HL-60 (cell line): ENCODE data around the gene UBQLN1.

Experiments
- DNase-seq, 2 experiments: peaks; one replicate each; pipeline ENCODE4 v3.0.0-alpha.2; 2010 to 2020; ENCODE audit warnings: low read depth in 1 of 2, low spot score in 1 of 2
- H3K27ac ChIP-seq: fragments of 250-450 bp; sonication (Bioruptor Pico); replicated peaks from 2 replicates; pipeline ENCODE4 v1.5.1; 2020; ENCODE audit warnings: mild to moderate bottlenecking, moderate library complexity
- H3K27me3 ChIP-seq: fragments of 250-450 bp; sonication (Bioruptor Pico); 2 replicates; pipeline ENCODE4 v1.5.1; 2021; ENCODE audit warnings: mild to moderate bottlenecking, moderate library complexity; ENCODE audit not compliant: insufficient read depth, poor library complexity, severe bottlenecking
- H3K4me3 ChIP-seq: replicated peaks from 2 replicates; pipeline ENCODE4 v1.5.1; 2011; ENCODE audit warnings: mild to moderate bottlenecking, control low read depth, low read length; ENCODE audit not compliant: insufficient read depth
- CTCF ChIP-seq: IDR thresholded peaks from one replicate; pipeline ENCODE4 v1.5.1; 2011; ENCODE audit warnings: low read length, control low read depth, inconsistent platforms; ENCODE audit not compliant: insufficient read depth
- GABPA ChIP-seq: IDR thresholded peaks from 2 replicates; pipeline ENCODE4 v1.6.1; 2012; ENCODE audit warnings: low read depth
- POLR2AphosphoS5 ChIP-seq: IDR thresholded peaks from 2 replicates; pipeline ENCODE4 v1.6.1; 2012; ENCODE audit warnings: low read depth
- SPI1 ChIP-seq: IDR thresholded peaks from 2 replicates; pipeline ENCODE4 v1.6.1; 2012; ENCODE audit warnings: low read depth, mild to moderate bottlenecking, borderline replicate concordance
- TF ChIP-seq, protein P1 (sequence below): IDR thresholded peaks from 2 replicates; pipeline ENCODE4 v1.6.1; 2012; ENCODE audit warnings: low read depth; ENCODE audit not compliant: insufficient replicate concordance

The UBQLN1 gene

DNA sequence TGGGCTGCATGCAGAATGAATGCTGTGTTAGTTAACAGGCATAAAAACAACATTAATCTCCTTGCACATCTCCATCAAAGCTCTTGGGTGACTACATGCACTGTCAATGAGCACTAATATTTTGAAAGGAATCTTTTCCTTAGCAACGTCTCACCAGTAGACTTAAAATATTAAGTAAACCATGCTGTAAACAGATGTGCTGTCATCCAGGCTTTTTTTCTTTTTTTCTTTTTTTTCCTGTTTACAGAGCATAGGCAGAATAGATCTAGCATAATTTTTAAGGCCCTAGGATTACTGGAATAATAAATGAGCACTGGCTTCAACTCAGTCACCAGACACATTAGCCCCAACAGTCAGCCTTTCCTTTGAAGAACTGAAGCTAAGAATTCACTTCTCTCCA is 36.3 kb downstream of the UBQLN1 start:
- TF ChIP-seq SPI1 (no peak), GABPA (no peak), CTCF (no peak), POLR2AphosphoS5 (no peak)
- TF ChIP-seq, protein P1, sequence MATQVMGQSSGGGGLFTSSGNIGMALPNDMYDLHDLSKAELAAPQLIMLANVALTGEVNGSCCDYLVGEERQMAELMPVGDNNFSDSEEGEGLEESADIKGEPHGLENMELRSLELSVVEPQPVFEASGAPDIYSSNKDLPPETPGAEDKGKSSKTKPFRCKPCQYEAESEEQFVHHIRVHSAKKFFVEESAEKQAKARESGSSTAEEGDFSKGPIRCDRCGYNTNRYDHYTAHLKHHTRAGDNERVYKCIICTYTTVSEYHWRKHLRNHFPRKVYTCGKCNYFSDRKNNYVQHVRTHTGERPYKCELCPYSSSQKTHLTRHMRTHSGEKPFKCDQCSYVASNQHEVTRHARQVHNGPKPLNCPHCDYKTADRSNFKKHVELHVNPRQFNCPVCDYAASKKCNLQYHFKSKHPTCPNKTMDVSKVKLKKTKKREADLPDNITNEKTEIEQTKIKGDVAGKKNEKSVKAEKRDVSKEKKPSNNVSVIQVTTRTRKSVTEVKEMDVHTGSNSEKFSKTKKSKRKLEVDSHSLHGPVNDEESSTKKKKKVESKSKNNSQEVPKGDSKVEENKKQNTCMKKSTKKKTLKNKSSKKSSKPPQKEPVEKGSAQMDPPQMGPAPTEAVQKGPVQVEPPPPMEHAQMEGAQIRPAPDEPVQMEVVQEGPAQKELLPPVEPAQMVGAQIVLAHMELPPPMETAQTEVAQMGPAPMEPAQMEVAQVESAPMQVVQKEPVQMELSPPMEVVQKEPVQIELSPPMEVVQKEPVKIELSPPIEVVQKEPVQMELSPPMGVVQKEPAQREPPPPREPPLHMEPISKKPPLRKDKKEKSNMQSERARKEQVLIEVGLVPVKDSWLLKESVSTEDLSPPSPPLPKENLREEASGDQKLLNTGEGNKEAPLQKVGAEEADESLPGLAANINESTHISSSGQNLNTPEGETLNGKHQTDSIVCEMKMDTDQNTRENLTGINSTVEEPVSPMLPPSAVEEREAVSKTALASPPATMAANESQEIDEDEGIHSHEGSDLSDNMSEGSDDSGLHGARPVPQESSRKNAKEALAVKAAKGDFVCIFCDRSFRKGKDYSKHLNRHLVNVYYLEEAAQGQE = no peak
- no peak for DNase-seq
- Histone ChIP-seq H3K27ac (no peak overlapping the region), H3K27me3 (no peaks in the 10 kb centered on the region), H3K4me3 (no peak overlapping the region)

DNA sequence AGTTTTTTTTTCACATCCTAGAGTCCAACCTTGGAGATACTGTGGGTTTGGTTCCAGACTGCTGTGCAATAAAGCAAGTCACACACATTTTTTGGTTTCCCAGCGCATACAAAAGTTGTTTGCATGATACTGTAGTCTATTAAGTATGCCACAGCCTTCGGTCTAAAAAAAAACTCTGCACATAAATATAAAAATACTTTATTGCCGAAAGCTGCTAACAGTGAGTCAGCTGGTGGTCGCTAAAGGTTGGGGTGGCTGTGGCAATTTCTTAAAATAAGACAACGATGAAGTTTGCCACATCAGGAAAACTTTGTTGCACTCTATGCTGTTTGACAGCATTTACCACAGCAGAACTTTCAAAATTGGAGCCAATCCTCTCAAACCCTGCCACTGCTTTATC is 37.4 kb downstream of the UBQLN1 start:
- H3K27me3 ChIP-seq = no peaks in the 10 kb centered on the region
- H3K27ac ChIP-seq = no peak overlapping the region
- TF ChIP-seq, protein P1 = no peak
- no peak for TF ChIP-seq GABPA
- no peak for TF ChIP-seq SPI1
- no peak for TF ChIP-seq CTCF
- TF ChIP-seq POLR2AphosphoS5 = no peak
- DNase-seq = no peak
- no peak overlapping the region for H3K4me3 ChIP-seq

DNA sequence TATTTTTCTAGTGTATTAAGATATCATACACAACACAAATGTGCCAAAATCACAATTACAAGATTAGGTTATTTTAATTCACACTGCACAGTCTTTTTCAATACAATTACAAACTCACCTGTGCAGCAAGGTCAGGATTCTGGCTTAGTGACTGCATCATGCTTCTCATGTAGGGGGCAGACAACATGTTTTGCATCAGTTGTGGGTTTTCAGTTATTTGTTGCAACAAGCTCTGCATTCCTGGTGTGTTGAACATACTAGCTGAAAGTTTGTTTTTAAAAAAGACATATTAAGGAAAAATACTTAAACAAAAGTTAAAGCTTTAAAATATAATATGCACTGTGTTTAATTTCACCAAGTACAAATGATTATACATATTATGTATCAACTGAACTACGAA is 38.7 kb downstream of the UBQLN1 start:
- TF ChIP-seq CTCF = no peak
- TF ChIP-seq, protein P1 = no peak
- no peak for DNase-seq
- no peak overlapping the region for H3K4me3 ChIP-seq
- no peak overlapping the region for H3K27ac ChIP-seq
- H3K27me3 ChIP-seq = no peaks in the 10 kb centered on the region
